Trophoblast cell (in vitro differentiated cells and primary cell): ENCODE data around the gene SMAP2.

ENCODE experiments used
- DNase-seq, 2 donors: peaks; one replicate each; pipeline ENCODE4 v3.0.0-alpha.2; 2016
- H2AFZ ChIP-seq: 2 replicates; pipeline ENCODE4 v1.6.1; 2013; ENCODE audit warnings: low read length, moderate library complexity, mild to moderate bottlenecking; ENCODE audit not compliant: insufficient read depth, poor library complexity
- H2AK5ac ChIP-seq: 2 replicates; pipeline ENCODE4 v1.6.1; 2013; ENCODE audit warnings: mild to moderate bottlenecking, low read length
- H2BK120ac ChIP-seq: 2 replicates; pipeline ENCODE4 v1.6.1; 2013; ENCODE audit warnings: low read length, mild to moderate bottlenecking, moderate library complexity; ENCODE audit not compliant: insufficient read depth, poor library complexity
- H2BK12ac ChIP-seq: 2 replicates; pipeline ENCODE4 v1.6.1; 2013; ENCODE audit warnings: mild to moderate bottlenecking, low read length, moderate library complexity
- H2BK5ac ChIP-seq: 2 replicates; pipeline ENCODE4 v1.6.1; 2013; ENCODE audit warnings: low read length, low read depth, moderate library complexity, mild to moderate bottlenecking; ENCODE audit not compliant: poor library complexity
- H3K14ac ChIP-seq: 2 replicates; pipeline ENCODE4 v1.6.1; 2013; ENCODE audit warnings: mild to moderate bottlenecking, low read length
- H3K18ac ChIP-seq: 2 replicates; pipeline ENCODE4 v1.6.1; 2013; ENCODE audit warnings: mild to moderate bottlenecking, low read length
- H3K23ac ChIP-seq: 2 replicates; pipeline ENCODE4 v1.6.1; 2013; ENCODE audit warnings: low read length
- H3K27ac ChIP-seq: 2 replicates; pipeline ENCODE4 v1.5.1; 2013; ENCODE audit warnings: low read depth, mild to moderate bottlenecking, inconsistent platforms, low read length, moderate library complexity
- H3K27me3 ChIP-seq: 2 replicates; pipeline ENCODE4 v1.6.1; 2013; ENCODE audit warnings: inconsistent platforms, mild to moderate bottlenecking, low read length, moderate library complexity; ENCODE audit not compliant: insufficient read depth
- H3K36me3 ChIP-seq, 2 experiments: 1 replicate in 1 of 2; 2 replicates in 1 of 2; pipeline ENCODE4 v1.6.1; 2013; ENCODE audit warnings: low read length in 2 of 2, mild to moderate bottlenecking in 2 of 2, moderate library complexity in 1 of 2; ENCODE audit not compliant: insufficient read depth in 2 of 2, control insufficient read depth in 1 of 2
- H3K4ac ChIP-seq: 2 replicates; pipeline ENCODE4 v1.6.1; 2013; ENCODE audit warnings: low read depth, mild to moderate bottlenecking, low read length, moderate library complexity
- H3K4me1 ChIP-seq, 2 experiments: 1 replicate in 1 of 2; 2 replicates in 1 of 2; pipeline ENCODE4 v1.6.1; 2013; ENCODE audit warnings: low read length in 2 of 2, mild to moderate bottlenecking in 2 of 2, moderate library complexity in 1 of 2; ENCODE audit not compliant: insufficient read depth in 2 of 2, control insufficient read depth in 1 of 2
- H3K4me2 ChIP-seq: 2 replicates; pipeline ENCODE4 v1.6.1; 2013; ENCODE audit warnings: inconsistent platforms, mild to moderate bottlenecking, low read length, moderate library complexity
- H3K4me3 ChIP-seq: 2 replicates; pipeline ENCODE4 v1.5.1; 2013; ENCODE audit warnings: mild to moderate bottlenecking, low read depth, low read length, inconsistent platforms
- H3K79me1 ChIP-seq: one replicate; pipeline ENCODE4 v1.6.1; 2013; ENCODE audit warnings: low read length
- H3K79me2 ChIP-seq: 2 replicates; pipeline ENCODE4 v1.6.1; 2013; ENCODE audit warnings: low read length, mild to moderate bottlenecking; ENCODE audit not compliant: control insufficient read depth, insufficient read depth, poor library complexity
- H3K9ac ChIP-seq: 2 replicates; pipeline ENCODE4 v1.6.1; 2013; ENCODE audit warnings: mild to moderate bottlenecking, low read length
- H3K9me3 ChIP-seq: 2 replicates; pipeline ENCODE4 v1.6.1; 2013; ENCODE audit warnings: low read depth, mild to moderate bottlenecking, control low read depth, inconsistent platforms, low read length; ENCODE audit not compliant: insufficient read depth
- H4K12ac ChIP-seq: 2 replicates; pipeline ENCODE4 v1.6.1; 2013; ENCODE audit warnings: low read depth, mild to moderate bottlenecking, low read length, moderate library complexity
- H4K8ac ChIP-seq: 2 replicates; pipeline ENCODE4 v1.6.1; 2013; ENCODE audit warnings: low read depth, mild to moderate bottlenecking, low read length, moderate library complexity
- H4K91ac ChIP-seq: one replicate; pipeline ENCODE4 v1.6.1; 2013; ENCODE audit warnings: low read depth, mild to moderate bottlenecking, low read length, moderate library complexity
- WGBS: extraction: QIAGEN DNeasy Blood & Tissue Kit; methylation state at CpG from one replicate; pipeline ENCODE4 v1.1.7; 2013; ENCODE audit warnings: missing lambda C conversion rate; ENCODE audit not compliant: insufficient read length, insufficient coverage; ENCODE audit errors: extremely low coverage; 5-methylcytosine and 5-hydroxymethylcytosine counted together

The SMAP2 gene

GRCh38 chr1:40423264-40423642 is 49.7 kb downstream of the SMAP2 start:
- Histone ChIP-seq H3K14ac (no peak overlapping the region), H3K27me3 (no peaks in the 10 kb centered on the region), H2BK12ac (no peak overlapping the region), H2AFZ (no peak overlapping the region), H2BK5ac (no peak overlapping the region), H2BK120ac (no peak overlapping the region), H3K4me2 (no peak overlapping the region), H3K18ac (no peak overlapping the region), H3K4me3 (no peak overlapping the region), H3K27ac (no peak overlapping the region), H4K12ac (no peak overlapping the region), H3K4me1 (no peaks in the 10 kb centered on the region), H3K79me2 (no peaks in the 10 kb centered on the region), H3K4ac (no peak overlapping the region), H3K23ac (no peak overlapping the region), H4K91ac (no peak overlapping the region), H3K9me3 (no peaks in the 10 kb centered on the region), H3K79me1 (no peaks in the 10 kb centered on the region), H3K36me3 (no peaks in the 10 kb centered on the region), H4K8ac (no peak overlapping the region), H2AK5ac (no peak overlapping the region), H3K9ac (no peak overlapping the region)
- no CpG with 5 or more reads among the region's 4 CpGs for WGBS
- peak in 1 of 2 donors; percentile 15 for DNase-seq

- no peak overlapping the region for H4K8ac ChIP-seq
- no peaks in the 10 kb centered on the region for H3K79me2 ChIP-seq
- no peak for DNase-seq
- WGBS, result no CpG with 5 or more reads among the region's 6 CpGs
- H3K23ac ChIP-seq, result no peak overlapping the region
- H4K91ac ChIP-seq, result no peak overlapping the region
- no peak overlapping the region for H2AFZ ChIP-seq
- no peak overlapping the region for H4K12ac ChIP-seq
- H3K79me1 ChIP-seq, result no peaks in the 10 kb centered on the region
- H3K9me3 ChIP-seq, result no peaks in the 10 kb centered on the region
- no peak overlapping the region for H2BK120ac ChIP-seq
- H2BK5ac ChIP-seq, result no peak overlapping the region
- H3K4me1 ChIP-seq, result no peaks in the 10 kb centered on the region
- no peak overlapping the region for H3K27ac ChIP-seq
- no peaks in the 10 kb centered on the region for H3K36me3 ChIP-seq
- no peak overlapping the region for H3K4me3 ChIP-seq
- no peak overlapping the region for H3K4me2 ChIP-seq
- no peaks in the 10 kb centered on the region for H3K27me3 ChIP-seq
- no peak overlapping the region for H2BK12ac ChIP-seq
- no peak overlapping the region for H3K9ac ChIP-seq
- H3K18ac ChIP-seq, result no peak overlapping the region
- H3K14ac ChIP-seq, result no peak overlapping the region
- H3K4ac ChIP-seq, result no peak overlapping the region
- no peak overlapping the region for H2AK5ac ChIP-seq
Observed at GRCh38 chr1:40423951-40424618, 50.6 kb downstream of the SMAP2 start.

- no peak overlapping the region for H2BK5ac ChIP-seq
- no peak overlapping the region for H3K18ac ChIP-seq
- no peak overlapping the region for H3K4me3 ChIP-seq
- no peaks in the 10 kb centered on the region for H3K27me3 ChIP-seq
- no peak overlapping the region for H2AFZ ChIP-seq
- no peak overlapping the region for H3K9ac ChIP-seq
- no peak overlapping the region for H2AK5ac ChIP-seq
- H3K27ac ChIP-seq, result no peak overlapping the region
- no CpG with 5 or more reads among the region's 4 CpGs for WGBS
- no peaks in the 10 kb centered on the region for H3K79me2 ChIP-seq
- no peak overlapping the region for H3K4ac ChIP-seq
- no peak overlapping the region for H3K14ac ChIP-seq
- DNase-seq, result no peak
- no peak overlapping the region for H2BK12ac ChIP-seq
- H2BK120ac ChIP-seq, result no peak overlapping the region
- no peak overlapping the region for H4K12ac ChIP-seq
- no peak overlapping the region for H4K91ac ChIP-seq
- no peaks in the 10 kb centered on the region for H3K4me1 ChIP-seq
- no peaks in the 10 kb centered on the region for H3K9me3 ChIP-seq
- no peak overlapping the region for H3K4me2 ChIP-seq
- H3K36me3 ChIP-seq, result no peaks in the 10 kb centered on the region
- peak overlapping the region; percentile 21 for H3K23ac ChIP-seq
- no peaks in the 10 kb centered on the region for H3K79me1 ChIP-seq
- no peak overlapping the region for H4K8ac ChIP-seq
Observed at GRCh38 chr1:40425198-40425597, 51.7 kb downstream of the SMAP2 start.

- Histone ChIP-seq H2BK120ac (no peak overlapping the region), H3K79me1 (no peaks in the 10 kb centered on the region), H3K79me2 (no peaks in the 10 kb centered on the region), H3K18ac (no peak overlapping the region), H3K27me3 (no peaks in the 10 kb centered on the region), H3K4me1 (no peaks in the 10 kb centered on the region), H3K36me3 (no peaks in the 10 kb centered on the region), H3K23ac (no peak overlapping the region), H3K4me2 (no peak overlapping the region), H3K9me3 (no peaks in the 10 kb centered on the region), H3K14ac (no peak overlapping the region), H2BK5ac (no peak overlapping the region), H3K4me3 (no peak overlapping the region), H4K91ac (no peak overlapping the region), H3K27ac (no peak overlapping the region), H2AFZ (no peak overlapping the region), H2AK5ac (no peak overlapping the region), H4K8ac (no peak overlapping the region), H3K4ac (no peak overlapping the region), H2BK12ac (no peak overlapping the region), H4K12ac (no peak overlapping the region), H3K9ac (no peak overlapping the region)
- no peak for DNase-seq
Observed at GRCh38 chr1:40431385-40431784, 57.9 kb downstream of the SMAP2 start.
